Adipocyte (in vitro differentiated cells): ENCODE data around the gene FRMD7.
"Not testable (repeated sequence)": the region's sequence is repeated elsewhere in the genome, so short reads cannot be mapped to it uniquely, and the experiment has no call there.

Experiments used
- DNase-seq: peaks from one replicate; pipeline ENCODE4 v3.0.0-alpha.2; 2015; ENCODE audit warnings: low read depth
- H3K27me3 ChIP-seq: replicated peaks from 2 replicates; pipeline ENCODE4 v1.7.0; 2013; ENCODE audit warnings: mild to moderate bottlenecking, low read length, moderate library complexity; ENCODE audit not compliant: control insufficient read depth, insufficient read depth
- H3K36me3 ChIP-seq: 2 replicates; pipeline ENCODE4 v1.7.0; 2013; ENCODE audit warnings: low read length, mild to moderate bottlenecking, moderate library complexity; ENCODE audit not compliant: control insufficient read depth, insufficient read depth, severe bottlenecking
- H3K4me1 ChIP-seq: 2 replicates; pipeline ENCODE4 v1.7.0; 2013; ENCODE audit warnings: mild to moderate bottlenecking, low read length, moderate library complexity; ENCODE audit not compliant: control insufficient read depth, insufficient read depth
- H3K4me3 ChIP-seq: 2 replicates; pipeline ENCODE4 v1.7.0; 2013; ENCODE audit warnings: mild to moderate bottlenecking, low read length, moderate library complexity
- H3K9ac ChIP-seq: 2 replicates; pipeline ENCODE4 v1.7.0; 2013; ENCODE audit warnings: mild to moderate bottlenecking, low read length, moderate library complexity
- H3K9me3 ChIP-seq: 2 replicates; pipeline ENCODE4 v1.7.0; 2013; ENCODE audit warnings: mild to moderate bottlenecking, low read length, moderate library complexity; ENCODE audit not compliant: control insufficient read depth

FRMD7 gene

GRCh38 chrX:132125906-132126305, 1.9 kb downstream of the FRMD7 start:
- Histone ChIP-seq H3K27me3 (peaks cover 31% of the 10 kb centered on the region), H3K9me3 (peaks cover 7% of the 10 kb centered on the region), H3K9ac (no peak overlapping the region), H3K4me3 (no peak overlapping the region), H3K36me3 (no peaks in the 10 kb centered on the region), H3K4me1 (peaks cover 4% of the 10 kb centered on the region)
- no peak for DNase-seq

GRCh38 chrX:132120913-132121312, 6.9 kb downstream of the FRMD7 start:
- H3K9ac ChIP-seq, result no peak overlapping the region
- peaks cover 5% of the 10 kb centered on the region for H3K4me1 ChIP-seq
- DNase-seq, result no peak
- H3K9me3 ChIP-seq, result peaks cover 11% of the 10 kb centered on the region
- H3K36me3 ChIP-seq, result no peaks in the 10 kb centered on the region
- peaks cover 16% of the 10 kb centered on the region for H3K27me3 ChIP-seq
- no peak overlapping the region for H3K4me3 ChIP-seq

GRCh38 chrX:132119821-132120515, 7.9 kb downstream of the FRMD7 start:
- DNase-seq, result no peak
- peaks cover 5% of the 10 kb centered on the region for H3K4me1 ChIP-seq
- no peaks in the 10 kb centered on the region for H3K36me3 ChIP-seq
- peaks cover 11% of the 10 kb centered on the region for H3K9me3 ChIP-seq
- H3K27me3 ChIP-seq, result peaks cover 9% of the 10 kb centered on the region
- no peak overlapping the region for H3K4me3 ChIP-seq
- no peak overlapping the region for H3K9ac ChIP-seq

DNA sequence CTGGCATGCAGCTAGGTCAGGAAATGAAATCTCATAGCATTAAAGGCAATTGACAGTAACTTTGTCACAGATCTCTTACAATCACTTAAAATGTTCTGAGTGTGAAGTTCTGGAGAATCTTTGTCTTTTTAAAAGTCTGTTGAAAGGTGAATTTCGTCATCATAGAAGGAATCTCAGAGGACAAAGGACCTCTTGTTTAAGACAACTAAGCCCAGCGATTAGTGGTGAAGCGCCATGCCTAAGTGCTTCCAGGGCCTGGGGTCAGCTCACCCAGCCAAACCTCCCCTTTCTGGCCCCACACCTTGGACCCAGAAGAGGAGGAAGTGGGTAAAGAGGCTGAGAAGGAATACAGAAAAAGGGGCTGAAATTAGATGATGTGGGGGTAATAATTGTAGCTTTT, 8.5 kb downstream of the FRMD7 start:
- H3K36me3 ChIP-seq, result no peaks in the 10 kb centered on the region
- no peak overlapping the region for H3K4me3 ChIP-seq
- peaks cover 7% of the 10 kb centered on the region for H3K27me3 ChIP-seq

DNA sequence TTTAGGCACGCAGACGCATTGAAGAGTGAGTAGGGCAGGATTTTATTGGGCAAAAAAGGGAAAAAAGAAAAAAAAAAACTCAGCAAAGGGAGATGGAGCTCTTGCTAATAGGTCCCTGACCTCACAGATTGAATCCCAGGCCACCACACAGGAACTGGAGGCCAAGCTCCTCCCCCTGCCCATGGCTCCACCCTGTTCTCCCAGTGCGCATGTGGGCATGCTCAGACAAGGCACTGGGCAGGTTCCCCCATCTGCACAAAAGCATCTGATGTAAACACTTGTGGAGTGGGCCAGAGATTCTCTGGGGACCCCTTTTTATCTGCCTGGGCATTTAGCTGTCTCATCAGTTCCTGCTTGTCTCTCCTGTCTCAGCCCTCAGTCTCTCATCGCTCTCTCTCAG, 9.5 kb downstream of the FRMD7 start:
- Histone ChIP-seq H3K36me3 (no peaks in the 10 kb centered on the region), H3K4me3 (no peak overlapping the region), H3K4me1 (peaks cover 5% of the 10 kb centered on the region), H3K9ac (no peak overlapping the region), H3K27me3 (peaks cover 8% of the 10 kb centered on the region), H3K9me3 (peaks cover 11% of the 10 kb centered on the region)
- DNase-seq, result no peak

More for the DNA sequence above, 8.5 kb downstream of the FRMD7 start:
- Histone ChIP-seq H3K9me3 (peaks cover 11% of the 10 kb centered on the region), H3K9ac (no peak overlapping the region), H3K4me1 (peaks cover 5% of the 10 kb centered on the region)
- no peak for DNase-seq

DNA sequence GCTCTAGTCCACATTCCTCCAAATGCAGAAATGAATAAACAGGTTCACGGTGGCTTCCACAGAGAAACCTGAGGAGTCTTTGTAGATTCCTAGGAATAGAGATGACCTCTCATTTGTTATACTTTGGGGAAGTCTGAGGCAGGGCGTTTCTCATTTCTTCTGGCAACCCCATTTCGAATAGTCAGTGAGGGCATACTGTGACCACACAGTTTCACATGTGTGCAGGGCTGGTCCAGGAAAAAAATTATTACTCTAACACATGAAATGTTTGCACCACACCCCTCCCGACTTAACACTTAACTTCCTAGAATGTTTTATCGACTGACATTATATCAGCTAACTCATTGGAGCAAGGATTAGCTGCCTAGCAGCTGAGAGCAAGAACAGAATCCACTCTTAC, 12.0 kb downstream of the FRMD7 start:
- DNase-seq, result no peak
- Histone ChIP-seq H3K9ac (no peak overlapping the region), H3K4me1 (peaks cover 5% of the 10 kb centered on the region), H3K4me3 (no peak overlapping the region), H3K27me3 (peaks cover 15% of the 10 kb centered on the region), H3K36me3 (no peaks in the 10 kb centered on the region), H3K9me3 (peaks cover 5% of the 10 kb centered on the region)

DNA sequence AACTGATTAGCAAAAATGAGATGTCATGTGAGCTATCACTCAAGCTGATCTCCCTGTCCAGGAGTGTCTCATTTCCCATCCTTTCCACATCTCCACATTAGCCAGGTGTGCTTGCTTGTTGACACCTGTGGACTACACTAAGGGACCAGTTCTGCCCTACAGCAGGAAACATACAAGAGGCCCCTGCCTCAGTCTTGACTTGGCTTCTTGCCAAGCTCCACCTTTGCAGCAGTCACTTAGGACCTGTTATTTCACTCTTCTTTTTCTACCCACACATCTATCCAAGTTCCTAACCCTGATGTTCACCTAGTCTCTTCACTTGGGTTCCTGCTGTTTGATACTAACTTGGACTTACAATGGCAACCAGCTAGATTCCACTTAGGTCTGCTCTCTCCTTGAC, 13.2 kb downstream of the FRMD7 start:
- H3K4me1 ChIP-seq, result peaks cover 3% of the 10 kb centered on the region
- DNase-seq, result no peak

GRCh38 chrX:132107291-132107690, 20.5 kb downstream of the FRMD7 start:
- Histone ChIP-seq H3K27me3 (peaks cover 24% of the 10 kb centered on the region), H3K4me1 (no peaks in the 10 kb centered on the region), H3K36me3 (no peaks in the 10 kb centered on the region), H3K4me3 (no peak overlapping the region), H3K9ac (no peak overlapping the region), H3K9me3 (no peaks in the 10 kb centered on the region)
- DNase-seq, result no peak

More for the DNA sequence above, 13.2 kb downstream of the FRMD7 start:
- Histone ChIP-seq H3K9ac (no peak overlapping the region), H3K27me3 (peaks cover 25% of the 10 kb centered on the region), H3K4me3 (no peak overlapping the region), H3K9me3 (no peaks in the 10 kb centered on the region), H3K36me3 (no peaks in the 10 kb centered on the region)

DNA sequence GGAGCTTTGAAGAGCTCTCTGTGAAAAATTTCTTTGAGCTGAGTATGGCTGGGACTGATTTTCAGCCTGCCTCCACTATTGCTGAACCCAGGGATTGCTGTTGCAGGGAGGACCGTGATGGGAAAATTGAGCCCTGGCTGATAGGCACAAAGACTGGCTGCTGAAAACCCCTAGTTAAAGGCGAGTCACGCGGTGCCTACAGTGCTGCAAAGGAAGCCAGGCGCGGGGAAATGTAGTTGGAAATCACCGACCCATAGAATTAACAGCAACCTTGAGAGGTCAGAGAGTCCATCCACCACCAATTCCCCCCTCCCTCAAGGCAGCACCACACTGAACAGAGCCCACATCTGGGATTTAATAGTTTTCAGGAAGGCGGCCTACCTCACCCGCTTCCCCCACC, 26.0 kb downstream of the FRMD7 start:
- no peaks in the 10 kb centered on the region for H3K36me3 ChIP-seq
- no peak overlapping the region for H3K9ac ChIP-seq
- no peaks in the 10 kb centered on the region for H3K4me1 ChIP-seq
- no peaks in the 10 kb centered on the region for H3K9me3 ChIP-seq
- peaks cover 13% of the 10 kb centered on the region for H3K27me3 ChIP-seq
- no peak overlapping the region for H3K4me3 ChIP-seq
- no peak for DNase-seq

- H3K9ac ChIP-seq, result no peak overlapping the region
- H3K4me3 ChIP-seq, result no peak overlapping the region
- H3K9me3 ChIP-seq, result no peaks in the 10 kb centered on the region
- no peak for DNase-seq
- peaks cover 16% of the 10 kb centered on the region for H3K27me3 ChIP-seq
- no peaks in the 10 kb centered on the region for H3K36me3 ChIP-seq
- no peaks in the 10 kb centered on the region for H3K4me1 ChIP-seq
Observed at GRCh38 chrX:132101206-132101605, 26.6 kb downstream of the FRMD7 start.

GRCh38 chrX:132098704-132099103, 29.1 kb downstream of the FRMD7 start:
- not testable (repeated sequence) for H3K4me3 ChIP-seq, DNase-seq, H3K9ac ChIP-seq, H3K9me3 ChIP-seq, H3K4me1 ChIP-seq, H3K36me3 ChIP-seq
- peaks cover 16% of the 10 kb centered on the region for H3K27me3 ChIP-seq

DNA sequence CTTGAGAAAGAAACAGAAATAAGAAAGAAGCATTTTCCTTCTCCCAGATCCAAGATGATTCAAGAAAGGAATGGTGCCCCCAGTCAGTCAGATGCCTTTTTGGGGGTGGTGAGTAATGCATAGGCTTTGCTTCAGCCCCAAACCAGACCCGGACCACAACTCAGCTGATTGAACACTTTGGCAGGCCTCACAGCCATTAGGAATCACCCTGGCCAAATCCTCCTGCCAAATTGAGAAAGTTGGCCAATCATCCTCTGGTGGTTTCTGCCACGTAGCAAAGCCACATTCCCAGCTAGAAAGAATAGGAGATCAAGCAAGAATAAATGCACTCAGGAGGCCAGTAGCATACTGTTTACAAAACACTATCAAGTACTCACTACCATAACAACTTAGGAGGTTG, 33.7 kb downstream of the FRMD7 start:
- Histone ChIP-seq H3K4me1 (peaks cover 3% of the 10 kb centered on the region), H3K4me3 (no peak overlapping the region), H3K36me3 (no peaks in the 10 kb centered on the region), H3K9me3 (no peaks in the 10 kb centered on the region), H3K27me3 (peaks cover 35% of the 10 kb centered on the region), H3K9ac (no peak overlapping the region)
- no peak for DNase-seq
